CD4-positive, alpha-beta T cell treated with Interleukin-6 at 100 ng/mL for 8 hours (primary cell): ENCODE results near the gene CCDC188.
A peak's percentile ranks its signal among the peaks of the same experiment; 100 is the strongest.

Experiments
- DNase-seq: peaks from one replicate; pipeline ENCODE4 v3.0.0-alpha.2; 2020; ENCODE audit warnings: mixed read lengths, low spot score

CCDC188 gene

DNA sequence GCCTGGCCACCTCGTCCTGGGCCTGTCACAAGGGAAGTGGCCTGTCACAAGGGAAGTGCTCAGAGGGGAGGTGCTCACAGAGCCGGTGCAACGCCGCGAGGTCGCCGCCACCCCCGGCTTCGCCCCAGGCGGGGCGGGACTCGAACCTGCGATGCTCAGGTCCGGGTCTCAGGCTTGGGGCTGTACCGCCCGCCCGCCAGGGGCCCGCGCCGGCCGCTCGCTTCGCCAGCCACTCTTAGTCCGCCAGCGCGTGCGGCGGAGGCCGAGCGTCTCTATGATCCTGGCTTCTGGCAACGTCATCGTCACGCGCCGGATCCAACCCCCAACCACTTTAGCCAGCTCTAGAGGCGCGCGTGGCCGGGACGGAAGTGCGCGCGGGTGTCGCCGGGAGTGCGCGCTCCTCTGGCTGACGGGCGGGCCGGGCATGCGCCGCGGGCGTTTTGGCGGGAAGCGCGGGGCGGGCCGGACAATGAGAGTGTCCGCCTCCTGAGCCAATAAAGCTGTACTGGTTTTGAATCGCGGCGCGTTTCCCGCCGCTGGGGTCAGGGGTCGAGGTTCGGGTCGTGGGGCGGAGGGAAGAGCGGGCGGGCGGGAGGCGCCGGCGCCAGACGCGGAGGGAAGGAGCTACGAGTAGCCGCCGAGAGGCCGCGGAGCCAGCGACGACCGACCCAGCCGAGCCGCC is 33.8 kb downstream of the CCDC188 start, which contains the start of gene TRMT2A:
TSS of gene TRMT2A (minus strand) at position 276 of the 682 bp plus-strand sequence. CDS start 320 bp downstream, outside the sequence.
- peak; percentile 96 for DNase-seq

DNA sequence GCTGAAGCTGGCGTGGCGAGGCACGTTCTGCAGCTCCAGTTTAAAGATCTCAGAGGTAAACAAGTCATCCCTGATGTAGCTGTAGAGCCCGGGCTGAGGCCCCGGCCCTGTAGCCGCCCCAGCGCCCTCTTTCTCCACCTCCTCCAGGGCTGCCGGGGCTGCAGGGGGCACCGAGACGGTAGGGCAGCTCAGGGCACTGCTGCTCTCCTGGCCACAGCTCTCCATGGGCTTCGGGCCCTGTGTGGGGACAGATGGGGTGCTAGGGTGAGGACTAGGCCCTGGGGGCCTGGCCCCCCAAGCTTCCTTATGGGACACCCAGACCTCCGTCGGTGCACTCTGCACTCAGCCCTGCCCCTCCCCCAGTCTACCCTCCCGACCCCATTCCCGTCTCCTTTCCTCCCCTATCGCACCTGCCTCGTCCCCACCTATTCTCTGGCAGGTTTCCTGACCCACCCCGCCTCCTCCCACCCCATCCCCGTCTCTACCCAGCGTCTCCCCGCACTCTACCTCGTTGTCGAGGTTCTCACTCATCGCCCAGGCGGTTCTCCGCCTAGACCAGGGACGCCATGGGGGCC is 34.4 kb downstream of the CCDC188 start:
- DNase-seq, result no peak

DNA sequence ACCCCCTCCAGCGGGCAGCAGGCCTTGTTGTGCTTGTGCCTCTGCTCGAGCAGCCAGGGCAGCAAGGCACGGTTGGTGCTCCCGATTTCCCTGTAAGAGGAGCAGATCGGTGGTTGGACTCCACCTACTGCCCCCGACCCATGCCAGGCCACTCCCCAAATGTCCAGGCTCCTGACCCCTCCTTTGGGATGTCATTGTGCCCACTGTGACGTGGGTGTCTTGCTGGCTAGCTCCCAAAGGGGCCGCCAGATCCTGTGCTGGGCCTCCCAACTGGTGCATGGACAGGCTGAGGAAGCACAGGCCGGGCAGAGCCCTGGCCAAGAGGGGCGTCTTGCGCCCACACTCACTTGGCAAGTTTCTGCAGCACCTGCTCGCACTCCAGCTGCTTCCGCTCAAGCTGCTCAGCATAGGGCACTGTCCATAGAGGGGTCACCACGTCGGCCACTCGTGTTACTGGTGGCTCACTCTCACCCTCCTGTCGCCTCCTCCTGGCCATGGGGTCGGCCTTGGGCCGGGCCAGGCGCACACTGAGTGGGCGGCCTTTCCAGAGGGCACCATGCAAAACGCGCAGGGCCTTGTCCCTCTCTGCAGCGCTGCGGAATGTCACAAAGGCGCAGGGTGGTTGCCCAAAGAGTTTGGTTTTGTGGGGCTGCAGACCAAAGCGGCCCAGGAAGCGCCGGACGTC is 35.0 kb downstream of the CCDC188 start, which contains the start of gene RANBP1:
TSS of gene RANBP1 (plus strand) at position 414 of the 685 bp plus-strand sequence. CDS start at position 495, 81 bp downstream.
- no peak for DNase-seq

DNA sequence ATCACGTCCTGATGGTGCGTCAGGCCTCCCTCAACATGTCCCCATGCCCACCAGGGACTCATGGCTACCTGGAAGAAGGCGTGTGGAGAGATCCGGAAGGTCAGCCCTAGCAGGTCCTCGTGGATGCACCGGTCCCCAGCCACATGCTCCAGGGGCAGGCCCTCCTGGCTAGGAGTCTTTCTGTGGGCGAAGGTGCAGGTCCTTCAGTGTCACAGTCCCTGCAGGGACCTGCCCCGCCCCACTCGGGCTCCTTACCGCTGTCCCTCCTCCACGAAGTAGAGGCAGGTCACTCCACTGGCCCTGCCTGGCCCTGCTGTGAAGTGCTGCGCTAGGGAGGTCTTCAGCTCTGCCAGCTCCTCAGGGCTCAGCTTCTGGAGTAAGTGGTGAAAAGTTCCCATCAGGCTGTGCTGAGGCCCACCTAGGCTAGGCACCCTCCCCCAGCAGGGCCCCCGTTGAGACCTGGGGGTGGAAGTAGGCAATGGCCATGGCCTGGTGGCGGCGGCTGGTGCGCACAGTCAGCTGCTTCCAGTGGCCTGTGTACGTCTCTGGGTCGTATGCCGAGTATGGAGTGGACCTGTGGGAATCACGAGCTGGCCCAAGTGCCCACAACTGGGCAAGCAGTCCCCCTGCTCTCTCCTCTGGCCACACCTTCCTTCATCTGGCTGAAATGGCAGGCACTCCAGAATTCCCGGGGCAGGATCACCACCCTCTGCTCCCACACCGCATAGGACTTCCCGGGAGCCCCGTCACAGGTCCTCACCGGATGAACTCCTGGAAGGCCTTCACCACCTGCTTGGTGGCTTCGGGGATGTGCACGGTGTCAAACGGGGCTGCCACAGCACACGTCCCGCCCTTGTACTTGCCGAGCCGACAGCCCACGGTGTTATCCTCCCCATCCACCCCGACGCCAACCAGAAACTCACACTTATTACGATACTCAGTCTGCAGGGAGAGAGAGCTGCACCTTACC is 36.1 kb downstream of the CCDC188 start:
- no peak for DNase-seq

DNA sequence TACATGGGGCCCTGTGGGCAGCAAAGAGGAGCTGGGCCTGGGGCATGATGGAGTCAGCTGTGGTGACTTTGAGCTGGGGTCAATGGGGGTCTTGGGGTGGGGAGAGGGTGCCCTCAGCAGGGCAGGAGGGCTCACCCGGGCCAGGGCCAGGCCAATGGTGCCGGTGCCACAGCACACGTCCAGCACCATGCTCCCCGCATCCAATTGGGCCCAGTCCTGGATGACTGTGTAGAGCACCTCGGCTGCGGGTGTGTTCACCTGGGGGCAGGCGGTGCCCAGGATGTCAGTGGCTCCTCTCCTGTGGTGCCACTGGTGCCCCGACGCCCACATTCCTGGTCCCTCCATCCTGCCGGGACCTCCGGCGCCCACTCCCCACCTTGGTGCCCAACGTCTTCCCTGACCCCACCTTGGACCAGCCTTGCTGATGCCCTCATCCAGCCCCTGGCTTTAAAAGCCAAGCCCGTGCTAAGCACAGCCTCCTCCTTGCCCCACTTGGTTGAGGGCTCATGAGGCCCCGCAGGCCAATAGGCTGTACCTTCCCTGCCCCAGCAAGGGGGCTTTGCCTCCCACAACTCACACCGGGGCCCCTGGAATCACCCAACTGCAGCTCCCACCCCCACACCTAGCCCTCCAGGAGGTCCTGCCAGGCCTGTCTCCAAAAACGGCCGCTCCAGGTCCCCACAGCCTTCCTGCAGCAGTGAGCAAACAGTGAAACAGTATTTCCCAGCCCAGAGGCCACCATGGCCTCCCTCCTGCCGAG is 37.1 kb downstream of the CCDC188 start:
- no peak for DNase-seq

DNA sequence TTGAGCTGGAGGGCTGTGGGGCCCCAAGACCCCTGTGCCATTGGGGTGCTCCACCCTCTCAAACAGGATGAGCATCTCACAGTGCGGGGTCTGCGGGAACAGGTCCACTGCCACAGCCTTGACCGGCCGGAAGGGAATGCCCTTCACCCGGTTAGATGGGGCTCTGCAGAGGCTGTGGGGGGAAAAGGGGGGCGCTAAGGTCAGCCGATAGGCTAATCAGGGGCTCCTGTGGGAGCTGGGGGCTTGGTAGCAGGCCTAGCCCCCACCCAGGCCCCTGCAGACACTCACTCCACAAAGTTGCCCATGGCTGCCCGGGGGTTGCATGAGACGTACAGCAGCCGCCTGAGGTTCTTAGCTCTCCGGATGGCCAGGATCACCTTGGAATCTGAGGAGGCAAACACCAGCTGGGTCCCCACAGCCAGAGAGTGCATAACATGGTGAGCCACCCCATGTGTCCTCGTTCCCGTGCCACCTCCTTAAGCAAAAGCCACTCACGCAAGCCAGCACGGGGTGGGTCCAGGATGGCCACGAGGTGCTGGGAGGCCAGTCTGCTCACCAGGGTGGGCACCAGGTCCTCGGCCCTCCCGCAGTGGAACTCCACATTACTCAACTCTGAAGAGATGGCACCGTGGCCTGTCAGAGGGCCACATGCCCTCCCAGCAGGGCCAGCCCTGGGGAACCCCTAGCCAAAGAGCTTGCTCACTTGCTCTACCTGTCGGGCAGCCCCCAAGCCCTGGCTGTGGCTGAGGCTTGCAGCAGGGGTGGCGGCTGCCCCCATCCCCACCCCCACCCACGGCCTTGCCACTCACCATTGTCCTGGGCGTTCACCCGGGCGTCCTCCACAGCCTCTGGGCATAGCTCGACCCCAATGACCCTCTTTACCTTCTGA is 38.0 kb downstream of the CCDC188 start:
- no peak for DNase-seq

DNA sequence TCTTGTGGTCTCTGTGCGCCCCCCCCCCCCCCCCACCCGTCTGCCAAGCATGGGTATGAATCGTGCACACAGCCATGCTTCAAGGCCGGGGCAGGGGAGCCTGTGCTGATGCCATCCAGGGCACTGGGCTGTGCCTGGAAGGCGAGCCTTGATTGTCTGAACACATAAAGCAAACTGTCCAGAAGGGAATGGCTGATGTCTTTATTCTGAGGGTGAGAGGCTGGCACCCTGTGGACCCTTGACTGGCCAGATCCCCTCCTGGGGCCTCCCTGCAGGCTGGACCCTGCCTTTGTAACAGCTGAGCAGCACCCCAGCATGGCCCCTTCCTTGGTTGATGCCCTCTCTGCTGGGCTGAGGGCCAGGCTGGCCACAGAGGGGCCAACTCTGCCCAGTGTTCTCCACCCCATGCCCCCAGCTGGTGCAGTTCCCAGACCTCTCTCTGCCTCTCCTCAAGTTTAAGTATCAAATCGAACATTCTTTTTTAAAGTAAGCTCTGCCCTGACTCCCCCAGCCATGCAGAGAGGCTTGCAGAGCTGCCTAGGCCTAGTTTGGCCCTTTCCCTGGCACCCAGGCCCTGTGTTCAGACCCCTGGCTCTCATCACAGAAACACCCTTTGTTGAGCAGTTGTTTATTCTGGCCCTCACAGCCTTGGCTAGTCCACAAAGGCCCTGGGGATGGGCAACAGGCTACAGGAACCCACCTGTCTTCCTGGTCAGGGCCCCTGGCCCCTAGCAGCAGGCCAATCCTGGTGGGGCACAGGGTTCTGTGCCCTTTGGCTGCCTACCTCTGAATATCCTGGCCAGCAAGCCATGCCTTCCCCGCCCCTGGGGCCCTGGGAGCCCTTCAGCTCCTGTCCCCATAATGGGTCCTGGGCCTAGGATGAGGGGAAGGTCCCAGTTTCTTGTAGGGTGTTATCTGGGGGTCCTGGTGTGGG is 38.9 kb downstream of the CCDC188 start:
- no peak for DNase-seq

DNA sequence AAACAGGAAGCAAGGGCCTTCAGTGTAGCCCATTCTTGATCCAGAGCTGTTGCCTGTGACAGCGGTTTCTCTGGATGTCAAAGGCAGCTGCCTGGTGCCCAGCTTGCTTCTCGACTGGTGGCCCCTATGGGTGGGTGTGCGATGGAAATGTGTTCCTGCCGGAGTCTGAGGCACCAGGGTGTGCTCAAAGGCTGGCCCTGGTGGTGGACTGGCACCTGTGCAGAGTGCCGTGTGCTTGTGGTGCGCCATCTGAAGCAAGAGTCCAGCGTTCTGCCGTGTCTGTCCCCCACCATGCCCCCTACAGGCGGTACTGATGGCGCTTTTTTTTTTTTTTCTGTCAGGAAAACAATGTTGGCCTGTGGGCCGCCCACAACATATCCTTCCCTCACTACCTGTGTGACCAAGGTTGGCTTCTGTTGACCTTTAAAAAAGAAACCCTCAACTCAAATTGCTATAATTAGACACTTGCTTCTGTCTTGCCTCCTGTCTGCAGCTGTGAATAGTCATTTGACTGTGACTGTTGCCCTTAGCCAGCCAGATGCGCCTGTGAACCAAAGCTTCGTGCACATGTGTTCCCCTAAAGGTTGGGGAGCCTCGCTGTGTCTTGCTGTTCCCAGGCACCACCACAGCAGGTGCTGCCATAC is 39.7 kb downstream of the CCDC188 start:
- no peak for DNase-seq

DNA sequence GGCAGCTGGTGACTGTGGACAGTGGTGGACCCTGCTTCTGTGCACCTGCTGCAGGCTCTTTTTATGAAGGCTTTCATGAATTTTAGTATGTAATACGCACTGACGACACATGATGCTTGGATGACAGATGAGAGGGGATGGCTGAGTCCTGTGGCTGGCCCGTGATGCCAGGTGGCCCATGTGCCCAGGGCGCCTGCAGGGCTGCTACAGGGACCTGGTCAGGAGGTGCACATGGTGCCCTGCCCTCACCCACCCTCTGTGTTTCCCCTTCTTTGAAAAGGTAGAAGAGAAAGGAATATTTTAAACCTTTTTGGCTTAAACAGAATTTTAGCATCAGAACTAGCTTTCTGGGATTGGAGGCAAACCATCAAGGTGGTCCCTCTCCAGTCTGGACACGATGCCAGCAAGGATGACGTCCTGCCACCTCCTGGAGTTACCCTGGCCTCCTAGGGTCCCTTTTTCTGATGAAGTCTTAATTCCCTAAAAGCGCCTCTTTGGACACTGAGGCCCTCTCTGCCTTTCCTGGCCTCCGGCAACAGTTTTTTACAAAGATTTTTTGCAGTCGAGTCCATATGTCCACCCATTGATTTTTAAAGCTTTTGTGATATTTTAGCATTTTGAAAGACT is 40.4 kb downstream of the CCDC188 start:
- DNase-seq, result no peak

DNA sequence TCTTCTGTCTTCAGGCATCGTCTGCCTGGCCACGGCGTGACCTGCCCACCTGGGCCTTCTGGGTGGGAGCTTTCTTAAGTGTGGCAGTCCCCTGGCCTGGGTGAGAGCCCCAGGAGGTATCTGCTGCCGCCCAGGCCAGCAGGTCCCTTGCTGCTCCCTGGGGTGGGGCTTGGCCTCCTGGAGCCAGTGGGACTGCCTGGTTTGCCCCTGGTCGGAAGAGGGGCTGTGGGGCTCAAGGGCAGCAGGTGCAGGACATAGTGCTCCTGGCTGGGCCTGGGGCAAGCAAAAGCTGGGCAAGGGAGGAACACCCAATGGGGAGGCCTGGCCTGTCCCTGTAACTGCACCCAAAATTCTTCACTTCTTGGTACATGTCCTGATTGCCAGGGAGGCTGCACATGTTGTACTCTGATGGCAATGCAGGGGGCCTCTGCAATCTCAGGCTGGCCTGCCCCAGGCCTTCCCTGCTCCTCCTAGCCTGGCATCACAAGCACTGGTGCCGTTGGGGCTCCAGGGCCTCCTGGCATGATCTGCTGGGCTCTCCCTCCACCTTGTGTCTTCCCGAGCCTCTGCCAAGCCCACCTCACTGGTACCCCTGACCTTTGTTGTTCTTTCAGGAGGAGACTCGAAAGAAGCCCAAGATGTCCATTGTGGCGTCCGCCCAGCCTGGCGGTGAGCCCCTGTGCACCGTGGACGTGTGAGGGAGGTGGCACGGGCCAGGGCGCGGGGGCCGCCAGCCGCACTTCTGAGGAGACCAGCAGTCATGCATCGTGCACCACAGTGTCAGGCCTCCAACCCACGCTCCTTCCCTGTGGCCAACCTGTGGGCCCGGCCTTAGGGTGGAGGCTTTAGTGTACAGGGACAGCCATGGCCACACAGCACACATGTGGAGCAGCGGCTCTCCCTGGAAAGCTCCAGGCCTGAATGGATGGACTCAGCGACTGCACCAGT is 41.2 kb downstream of the CCDC188 start:
- no peak for DNase-seq

DNA sequence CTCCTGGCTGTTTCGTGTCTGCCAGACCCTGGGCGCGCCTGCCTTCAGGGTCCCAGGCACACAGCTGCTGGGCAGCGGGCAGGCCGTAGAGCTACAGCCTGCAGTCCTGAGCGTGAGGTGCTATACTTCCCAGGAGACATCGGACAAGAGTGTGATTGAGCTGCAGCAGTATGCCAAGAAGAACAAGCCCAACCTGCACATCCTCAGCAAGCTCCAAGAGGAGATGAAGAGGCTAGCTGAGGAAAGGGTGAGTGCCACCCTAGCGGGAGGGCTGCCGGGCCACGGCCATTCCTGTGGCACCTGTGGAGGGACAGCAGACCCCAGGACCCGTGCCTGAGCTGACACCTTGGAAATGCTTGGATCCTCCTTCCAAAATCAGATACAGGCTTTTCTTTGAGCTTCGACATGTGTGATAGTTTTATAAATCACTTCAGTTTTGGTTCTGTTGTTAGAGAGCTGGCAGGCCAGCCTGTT is 42.1 kb downstream of the CCDC188 start:
- DNase-seq, result no peak

DNA sequence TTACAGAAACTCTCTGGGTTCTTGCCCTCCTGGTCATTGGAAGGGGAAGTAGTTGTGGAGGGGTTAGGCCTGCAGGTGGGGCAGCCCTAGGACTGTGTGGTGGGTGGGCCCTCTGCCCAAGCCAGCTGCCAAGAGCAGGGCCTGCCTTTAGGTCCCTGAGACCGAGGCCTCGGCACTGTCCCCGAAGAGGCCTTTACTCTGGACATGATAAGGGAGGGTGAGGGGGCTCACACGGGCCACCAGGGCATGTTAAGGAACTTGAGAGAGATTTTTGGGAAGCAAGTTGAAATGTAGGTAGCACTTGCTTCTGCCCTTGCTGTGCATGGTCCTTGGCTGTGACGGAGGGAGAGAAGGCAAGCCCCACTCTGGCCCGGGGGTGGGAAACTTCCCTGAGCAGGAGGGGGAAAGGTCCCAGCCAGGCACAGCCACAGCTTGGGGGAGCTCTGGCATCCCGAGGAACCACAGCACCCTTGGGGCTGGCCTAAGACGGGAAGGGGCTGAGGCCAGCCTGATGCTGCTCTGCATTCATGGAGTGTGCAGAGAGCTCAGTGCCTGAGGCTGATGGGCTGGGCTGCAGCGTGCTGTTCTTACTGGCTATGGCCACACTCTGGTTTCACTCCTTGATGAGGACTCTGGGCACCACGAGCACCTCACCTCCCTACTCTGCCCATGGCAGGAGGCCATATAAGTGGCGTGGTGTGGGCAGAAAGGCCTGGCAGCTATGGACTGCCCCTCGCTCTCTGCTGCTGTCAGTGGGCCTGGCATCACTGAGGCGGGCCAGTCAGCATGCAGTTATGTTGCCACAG is 42.7 kb downstream of the CCDC188 start:
- no peak for DNase-seq

DNA sequence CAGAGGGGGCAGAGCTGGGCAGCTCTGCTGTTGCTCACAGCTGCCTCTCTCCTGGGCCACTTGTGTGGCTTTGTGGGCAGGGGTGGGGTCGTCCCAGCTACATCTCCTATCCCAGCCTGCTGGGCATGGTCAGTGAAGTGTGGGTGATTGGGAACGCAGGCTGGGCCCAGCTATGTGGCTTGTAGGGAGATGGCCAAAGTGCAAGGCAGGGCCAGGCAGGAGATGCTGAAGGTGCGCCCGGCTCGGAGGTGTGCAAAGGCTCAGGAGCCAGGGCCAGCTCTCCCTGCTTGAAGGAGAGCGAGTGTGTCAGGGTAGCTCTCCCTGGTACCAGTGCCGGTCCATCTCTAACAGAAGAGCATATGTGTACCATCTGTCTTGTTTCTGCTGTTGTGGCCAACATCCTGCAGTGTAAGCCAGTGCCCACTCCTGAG is 43.4 kb downstream of the CCDC188 start:
- DNase-seq, result no peak

DNA sequence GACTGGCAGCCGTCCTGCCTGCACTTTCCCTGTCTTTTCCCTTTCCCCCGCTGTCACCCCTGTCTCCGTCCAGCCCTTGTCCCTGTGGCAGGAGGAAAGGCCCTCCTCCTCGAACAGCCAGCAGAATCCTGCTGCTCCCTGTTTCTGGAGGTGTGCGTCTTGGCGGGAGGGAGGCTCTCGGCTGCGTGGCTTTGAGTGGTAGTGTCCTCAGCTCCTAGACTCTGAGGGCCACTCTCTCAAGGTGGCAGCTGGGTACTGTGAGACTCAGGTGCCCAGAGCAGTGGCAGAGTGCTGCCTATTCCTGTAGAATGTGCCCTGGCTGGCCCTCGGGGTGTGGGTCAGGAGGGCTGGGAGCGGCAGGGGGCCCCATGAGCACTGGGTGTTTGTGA is 44.0 kb downstream of the CCDC188 start:
- DNase-seq, result no peak

DNA sequence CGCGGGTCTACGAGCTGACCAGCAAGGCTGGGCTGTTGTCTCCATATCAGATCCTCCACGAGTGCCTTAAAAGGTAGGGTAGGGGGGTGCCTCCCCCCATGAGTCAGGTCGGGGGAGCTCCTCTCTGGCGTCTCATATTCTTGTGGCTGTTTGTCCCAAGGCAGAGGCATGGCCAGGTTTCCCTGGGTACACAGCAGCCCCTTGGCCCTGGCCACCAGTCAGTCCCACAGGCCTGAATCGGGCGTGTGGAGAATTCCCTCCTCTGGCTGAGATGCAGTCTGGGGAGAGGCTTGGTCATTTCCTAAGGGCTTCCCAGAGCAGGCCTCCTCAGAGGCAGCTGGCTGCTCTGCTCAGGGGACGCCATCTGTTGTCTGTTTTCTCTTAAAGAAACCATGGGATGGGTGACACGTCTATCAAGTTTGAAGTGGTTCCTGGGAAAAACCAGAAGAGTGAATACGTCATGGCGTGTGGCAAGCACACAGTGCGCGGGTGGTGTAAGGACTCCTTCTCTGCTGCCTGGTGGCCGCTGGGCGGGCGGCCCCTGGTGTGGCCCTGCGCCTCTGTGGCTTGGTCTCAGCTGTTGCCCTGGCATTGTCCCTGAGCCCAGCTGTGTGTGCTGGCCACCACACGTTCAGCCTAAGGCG is 44.5 kb downstream of the CCDC188 start:
- no peak for DNase-seq
